ENCODE data around the gene RAB3GAP1.
"Not testable (repeated sequence)": the region's sequence is repeated elsewhere in the genome, so short reads cannot be mapped to it uniquely, and the experiment has no call there.

RAB3GAP1 gene

DNA sequence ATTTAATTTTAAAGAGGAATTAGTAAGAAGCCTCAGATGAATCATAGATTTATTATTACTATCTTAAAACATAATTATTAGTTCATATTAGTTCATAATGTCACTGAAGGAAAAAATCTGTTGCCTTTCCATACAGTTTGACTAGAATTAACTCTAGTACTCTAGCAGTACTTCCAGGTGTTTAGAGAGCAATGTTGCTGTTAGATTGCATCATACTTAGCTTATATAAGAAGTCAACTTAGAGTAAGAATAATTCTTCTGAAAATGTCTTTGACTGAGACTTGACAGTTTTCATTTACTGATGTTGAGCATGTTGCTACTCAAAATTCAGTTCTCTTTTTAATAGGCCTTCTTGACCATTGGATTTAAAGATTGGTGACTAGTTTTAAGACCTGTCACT, 4.7 kb downstream of the RAB3GAP1 start:
- DNase-seq: no peak

DNA sequence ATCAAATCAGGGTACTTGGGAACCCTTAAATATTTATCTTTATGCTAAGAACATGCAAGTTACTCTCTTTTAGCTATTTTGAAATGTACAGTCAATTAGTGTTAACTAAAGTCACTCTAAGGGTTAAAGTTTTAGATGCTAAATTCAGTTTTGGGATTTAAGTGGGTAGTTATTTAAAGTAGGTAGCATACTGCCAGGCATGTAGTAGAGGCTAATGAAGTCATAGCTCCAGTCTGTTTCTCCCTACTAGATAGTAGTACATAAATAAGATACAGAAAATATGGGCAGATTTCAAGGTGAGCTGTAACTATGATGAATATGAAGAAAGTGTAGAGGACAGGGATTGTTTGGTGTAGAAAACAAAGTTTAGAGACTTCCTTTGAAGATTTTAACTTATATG, 7.5 kb downstream of the RAB3GAP1 start:
- DNase-seq: no peak

DNA sequence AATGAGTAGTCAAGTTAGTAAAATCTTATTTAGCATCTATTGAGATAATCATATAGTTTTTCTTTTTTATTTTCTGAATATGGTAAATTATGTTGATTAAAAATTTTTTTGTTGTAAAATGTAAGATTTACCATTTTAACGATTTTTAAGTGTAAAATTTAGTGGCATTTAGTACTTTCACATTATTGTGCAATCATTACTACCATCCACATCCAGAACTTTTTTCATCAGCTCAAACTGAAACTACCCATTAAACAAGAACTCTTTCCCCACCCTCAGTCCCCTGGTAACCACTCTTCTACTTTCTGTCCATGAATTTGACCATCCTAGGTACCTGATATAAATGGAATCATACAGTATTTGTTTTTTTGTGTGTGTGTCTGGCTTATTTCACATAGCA, 11.1 kb downstream of the RAB3GAP1 start:
- DNase-seq: peak; percentile 34

DNA sequence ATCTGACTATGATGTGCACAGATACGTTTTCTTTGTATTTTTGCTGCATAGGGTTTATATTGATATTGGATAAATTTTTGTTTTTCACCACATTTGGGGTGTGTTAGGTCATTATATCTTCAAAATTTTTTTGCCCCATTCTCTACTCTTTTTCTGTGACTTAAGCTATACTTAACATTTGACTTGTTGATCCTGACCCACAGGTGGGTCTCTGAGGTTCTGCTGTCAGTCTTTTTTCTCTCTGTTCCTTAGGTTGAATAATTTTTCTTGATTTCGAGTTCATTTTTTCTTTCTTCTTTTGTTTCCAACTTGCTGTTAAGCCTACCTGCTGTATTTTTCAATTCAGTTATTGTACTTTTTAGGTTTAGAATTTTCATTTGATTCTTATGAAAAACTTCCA, 12.1 kb downstream of the RAB3GAP1 start:
- DNase-seq: no peak

DNA sequence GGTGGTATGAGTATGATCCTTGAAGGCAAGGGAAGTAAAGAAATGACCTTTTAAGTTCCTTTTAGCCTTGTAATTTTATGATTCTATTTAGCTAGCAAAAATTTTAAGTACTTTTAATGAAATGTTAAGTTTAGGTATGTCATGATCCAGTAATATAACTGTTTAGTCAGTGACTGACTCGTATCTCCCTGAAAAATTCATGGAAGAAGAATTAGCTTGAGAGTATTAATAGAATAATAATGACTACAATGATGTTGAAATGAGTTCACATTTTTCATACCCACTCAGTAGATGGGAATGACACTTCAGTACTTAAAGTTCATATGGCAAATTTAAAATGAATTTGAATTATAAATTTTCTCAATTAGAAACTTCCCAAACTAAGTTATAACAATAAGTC, 14.6 kb downstream of the RAB3GAP1 start:
- DNase-seq: no peak

DNA sequence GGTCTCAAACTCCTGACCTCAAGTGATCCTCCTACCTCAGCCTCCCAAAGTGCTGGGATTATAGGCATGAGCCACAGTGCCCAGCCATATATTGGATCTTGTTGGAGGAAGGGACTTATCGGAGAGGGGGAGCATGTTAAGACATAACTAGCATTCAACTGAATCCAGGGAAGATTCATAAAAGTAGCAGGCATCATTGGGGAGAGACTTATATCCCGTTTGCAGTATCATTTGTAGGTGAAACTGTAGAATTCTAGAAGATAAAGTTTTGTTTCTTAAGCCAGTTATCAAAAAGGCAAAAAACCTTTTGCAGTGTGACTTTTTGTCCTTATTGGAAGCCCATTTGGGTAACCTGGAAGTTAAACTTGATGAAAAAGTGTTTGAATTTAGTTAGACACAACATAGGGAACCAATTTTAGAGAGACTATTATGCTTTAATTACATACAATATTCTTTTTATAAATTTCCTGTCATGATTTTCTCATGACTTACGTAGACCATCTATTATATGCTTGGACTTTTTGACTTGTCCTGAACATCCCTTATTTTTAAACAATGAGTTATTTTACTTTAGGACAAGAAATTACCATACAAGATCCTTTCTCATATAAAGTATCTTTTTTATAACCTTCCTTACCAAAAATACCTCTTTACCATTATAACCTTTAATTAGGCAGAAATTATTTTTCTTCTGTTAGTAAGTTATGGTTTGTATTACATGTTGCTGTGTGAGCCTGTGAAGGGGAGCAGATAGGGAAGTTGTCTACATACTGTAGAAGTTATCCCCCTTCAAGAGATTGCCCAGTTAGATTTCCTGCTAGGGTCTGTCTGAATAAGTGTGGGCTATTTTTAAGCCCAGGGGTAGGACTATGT, 20.3 kb downstream of the RAB3GAP1 start:
- DNase-seq: no peak

DNA sequence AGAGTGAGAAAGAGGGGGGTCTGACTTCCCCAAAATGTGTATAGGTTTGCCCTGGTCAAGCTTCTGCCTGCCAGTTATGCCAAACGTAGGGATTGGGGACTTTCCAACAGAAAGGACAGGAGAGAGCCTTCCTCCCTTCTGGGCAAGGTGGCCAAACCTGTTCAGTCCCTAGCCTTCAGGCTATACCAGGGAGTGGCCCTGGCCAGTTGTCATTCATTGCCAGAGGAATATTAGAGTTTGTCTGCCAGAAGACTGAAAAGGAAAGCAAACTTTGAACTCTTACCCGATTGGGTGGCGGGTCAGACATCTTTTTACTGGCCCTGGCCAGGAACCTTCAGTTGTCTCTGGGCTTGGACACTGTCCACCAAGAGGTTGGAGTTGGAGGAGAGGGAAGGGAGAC, 22.1 kb downstream of the RAB3GAP1 start:
- no peak for DNase-seq

DNA sequence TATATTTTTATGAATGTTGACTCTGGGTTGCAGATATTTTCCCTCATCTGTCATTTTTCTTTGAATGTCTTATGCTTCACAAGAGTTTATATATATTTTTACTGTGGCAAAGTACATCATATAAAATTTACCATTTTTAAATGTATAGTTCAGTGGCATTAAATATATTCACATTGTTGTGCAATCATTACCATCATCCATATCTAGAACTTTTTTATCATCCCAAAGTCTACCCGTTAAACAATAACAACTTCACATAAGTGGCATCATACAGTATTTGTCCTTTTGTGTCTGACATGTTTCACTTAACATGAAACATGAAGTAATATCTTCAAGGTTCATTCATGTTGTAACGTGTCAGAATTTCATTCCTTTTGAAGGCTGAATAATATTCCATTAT, 24.5 kb downstream of the RAB3GAP1 start:
- DNase-seq: no peak

DNA sequence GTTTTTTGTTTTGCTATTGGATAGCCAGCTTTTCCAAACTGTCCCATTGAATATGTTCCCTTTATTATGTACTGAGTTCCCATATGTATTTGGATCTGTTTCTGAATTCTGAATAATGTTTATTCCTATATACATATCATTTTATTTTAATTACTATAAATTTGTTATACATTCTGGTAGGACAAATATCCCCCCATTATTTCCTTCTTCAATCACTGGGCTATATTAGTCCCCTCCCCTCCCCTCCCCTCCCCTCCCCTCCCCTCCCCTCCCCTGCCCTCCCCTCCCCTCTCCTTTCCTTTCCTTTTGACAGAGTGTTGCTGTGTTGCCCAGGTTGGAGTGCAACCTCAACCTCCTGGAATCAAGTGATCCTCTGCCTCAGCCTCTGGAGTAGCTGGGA, 26.3 kb downstream of the RAB3GAP1 start:
- DNase-seq: no peak

DNA sequence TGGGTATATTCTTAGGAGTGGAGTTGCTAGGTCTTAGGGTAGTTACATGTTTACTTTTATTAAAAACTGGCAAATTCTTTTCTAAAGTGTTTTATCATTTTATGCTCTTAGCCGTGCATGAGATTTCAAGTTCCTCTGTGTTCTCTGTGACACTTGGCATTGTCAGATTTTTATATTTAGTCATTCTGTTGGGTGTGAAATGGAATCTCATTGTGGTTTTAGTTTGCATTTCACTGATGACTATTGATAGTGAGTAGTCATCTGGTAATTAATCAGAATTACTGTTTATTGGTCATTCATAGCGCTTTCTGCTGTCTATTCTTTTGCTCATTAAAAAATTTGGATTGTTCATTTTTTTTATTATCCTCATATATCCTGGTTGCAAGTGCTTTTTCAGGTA, 34.1 kb downstream of the RAB3GAP1 start:
- DNase-seq: no peak

DNA sequence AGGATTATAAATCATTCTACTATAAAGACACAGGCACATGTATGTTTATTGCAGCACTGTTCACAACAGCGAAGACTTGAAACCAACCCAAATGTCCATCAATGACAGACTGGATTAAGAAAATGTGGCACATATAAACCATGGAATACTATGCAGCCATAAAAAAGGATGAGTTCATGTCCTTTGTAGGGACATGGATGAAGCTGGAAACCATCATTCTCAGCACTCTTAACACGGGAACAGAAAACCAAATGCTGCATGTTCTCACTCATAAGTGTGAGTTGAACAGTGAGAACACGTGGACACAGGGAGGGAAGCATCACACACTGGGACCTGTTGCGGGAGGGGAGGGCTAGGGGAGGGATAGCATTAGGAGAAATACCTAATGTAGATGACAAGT, 37.5 kb downstream of the RAB3GAP1 start:
- DNase-seq: not testable (repeated sequence)

DNA sequence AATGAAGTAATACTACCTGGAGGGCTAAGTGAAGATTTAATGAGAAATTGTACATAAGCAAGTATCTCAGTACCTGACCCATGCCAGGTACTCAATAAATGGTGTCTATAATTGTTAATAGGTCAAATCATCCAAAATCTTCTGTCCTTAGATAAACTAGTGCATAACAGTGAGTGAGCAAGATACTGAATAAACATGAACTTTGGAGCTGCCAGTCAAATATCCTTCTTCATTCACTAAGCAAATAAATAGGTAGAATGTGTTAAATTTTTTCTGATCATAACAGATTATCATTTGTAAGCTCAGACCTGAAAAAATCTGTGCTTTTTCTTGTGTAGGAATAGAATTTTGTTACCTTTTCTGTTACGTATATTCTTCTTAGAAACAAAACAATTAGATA, 39.6 kb downstream of the RAB3GAP1 start:
- DNase-seq: no peak

DNA sequence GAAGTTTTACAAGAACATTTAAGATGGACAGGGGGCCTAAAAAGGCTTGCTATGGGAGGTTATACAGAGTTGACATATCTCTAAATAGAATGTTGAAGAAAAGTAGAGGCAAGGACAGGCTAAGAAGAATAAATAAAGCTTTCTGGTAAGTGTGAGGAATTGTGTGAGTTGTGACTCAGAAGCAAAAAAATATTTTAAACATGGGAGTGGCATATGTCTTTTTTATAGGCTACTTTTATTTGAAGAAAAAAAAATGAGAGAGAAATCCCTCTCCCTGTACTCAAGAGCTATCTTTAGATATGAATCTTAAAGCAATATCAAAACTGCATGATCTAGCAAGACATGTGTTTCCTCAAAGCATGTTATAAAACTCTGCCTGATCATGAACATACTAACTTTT, 41.1 kb downstream of the RAB3GAP1 start:
- DNase-seq: no peak

DNA sequence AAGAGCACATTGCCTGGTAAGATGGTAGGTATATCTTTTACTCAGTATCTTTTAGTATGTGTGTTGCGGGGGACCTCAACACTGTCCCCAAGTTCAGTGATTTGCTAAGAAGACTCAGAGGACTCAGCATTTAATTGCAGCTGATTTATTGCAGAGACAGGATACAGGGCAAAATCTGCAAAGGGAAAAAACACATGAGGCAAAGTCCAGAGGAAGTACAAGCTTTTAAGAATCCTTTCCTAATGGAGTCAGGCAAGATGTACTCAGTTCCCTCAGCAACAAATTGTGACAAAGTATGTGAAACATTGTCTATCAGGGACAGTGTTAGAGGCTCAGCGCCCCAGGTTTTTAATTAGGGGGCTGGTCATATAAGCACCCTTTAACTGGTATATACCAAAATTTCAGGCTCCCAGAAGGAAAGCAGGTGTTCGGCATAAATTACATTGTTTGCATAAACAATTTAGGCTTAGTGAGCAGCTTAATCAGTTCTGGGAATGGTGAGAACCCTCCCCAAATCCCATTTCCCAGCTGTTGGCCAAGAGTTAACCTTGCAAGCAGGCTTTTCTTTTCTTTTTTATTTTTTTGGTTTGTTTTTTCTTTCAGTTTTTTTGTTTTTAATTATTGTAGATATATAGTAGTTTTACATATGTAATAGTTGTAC, 41.7 kb downstream of the RAB3GAP1 start:
- no peak for DNase-seq

DNA sequence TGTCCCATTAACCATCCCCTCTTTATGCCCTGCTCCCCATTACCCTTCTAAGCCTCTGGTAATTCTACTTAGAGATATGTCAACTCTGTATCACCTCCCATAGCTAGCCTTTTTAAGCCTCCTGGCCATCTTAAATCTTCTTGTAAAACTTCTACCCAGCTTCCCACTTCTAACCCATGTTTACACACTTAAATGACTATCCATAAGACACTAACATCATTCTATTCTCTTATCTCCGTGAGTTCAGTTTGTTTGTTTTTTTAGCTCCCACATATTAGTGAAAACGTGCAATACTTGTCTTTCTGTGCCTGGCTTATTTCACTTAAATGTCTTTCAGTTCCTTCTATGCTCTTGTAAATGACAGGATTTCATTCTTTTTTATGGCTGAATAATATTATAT, 42.4 kb downstream of the RAB3GAP1 start:
- DNase-seq: no peak

DNA sequence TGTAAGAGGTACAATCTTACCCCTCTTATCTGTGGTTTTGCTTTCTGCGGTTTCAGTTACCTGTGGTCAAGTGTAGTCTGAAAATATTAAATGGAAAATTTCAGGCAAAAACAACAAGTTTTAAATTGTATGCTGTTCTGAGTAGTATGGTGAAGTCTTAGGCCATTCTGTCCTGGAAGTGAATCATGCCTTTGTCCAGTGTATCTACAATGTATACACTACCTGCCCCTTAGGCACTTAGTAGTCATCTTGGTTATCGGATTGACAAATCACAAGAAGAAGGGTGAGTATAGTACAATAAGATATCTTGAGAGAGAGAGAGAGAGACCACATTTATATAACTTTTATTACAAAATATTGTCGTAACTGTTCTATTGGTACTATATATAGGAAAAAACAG, 43.5 kb downstream of the RAB3GAP1 start:
- DNase-seq: no peak

DNA sequence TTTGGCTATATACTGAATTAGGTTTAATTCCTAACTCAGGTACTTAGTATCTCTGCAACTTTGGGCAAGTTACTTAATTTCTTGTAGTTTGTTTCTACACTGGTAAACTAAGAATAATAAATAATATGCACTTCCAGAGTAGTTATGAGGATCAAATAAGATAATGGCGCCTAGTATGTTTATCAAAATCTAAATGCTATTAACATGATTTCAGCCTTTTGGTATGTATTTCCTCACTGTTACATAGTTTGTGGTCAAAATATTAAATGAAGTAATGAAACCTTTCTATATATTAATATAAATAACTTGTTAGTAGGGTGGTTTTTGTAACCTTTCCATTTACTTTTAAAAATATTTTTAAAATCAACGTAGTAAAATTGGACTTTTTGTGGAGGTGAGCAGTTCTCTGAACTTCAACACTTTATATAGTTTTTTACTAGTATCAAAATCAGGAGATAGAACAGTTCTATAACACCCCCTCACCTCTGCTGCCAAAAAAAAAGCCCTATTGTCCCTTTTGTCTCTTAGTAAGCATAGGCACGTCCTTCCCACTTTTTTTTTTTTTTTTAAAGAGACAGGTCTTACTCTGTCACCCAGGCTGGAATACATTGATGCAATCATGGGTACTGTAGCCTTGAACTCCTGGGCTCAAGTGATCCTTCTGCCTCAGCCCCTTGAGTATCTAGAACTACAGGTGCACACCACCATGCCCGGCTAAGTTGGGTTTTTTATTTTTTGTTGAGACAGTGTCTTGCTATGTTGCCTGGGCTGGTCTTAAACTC, 44.8 kb downstream of the RAB3GAP1 start:
- no peak for DNase-seq

DNA sequence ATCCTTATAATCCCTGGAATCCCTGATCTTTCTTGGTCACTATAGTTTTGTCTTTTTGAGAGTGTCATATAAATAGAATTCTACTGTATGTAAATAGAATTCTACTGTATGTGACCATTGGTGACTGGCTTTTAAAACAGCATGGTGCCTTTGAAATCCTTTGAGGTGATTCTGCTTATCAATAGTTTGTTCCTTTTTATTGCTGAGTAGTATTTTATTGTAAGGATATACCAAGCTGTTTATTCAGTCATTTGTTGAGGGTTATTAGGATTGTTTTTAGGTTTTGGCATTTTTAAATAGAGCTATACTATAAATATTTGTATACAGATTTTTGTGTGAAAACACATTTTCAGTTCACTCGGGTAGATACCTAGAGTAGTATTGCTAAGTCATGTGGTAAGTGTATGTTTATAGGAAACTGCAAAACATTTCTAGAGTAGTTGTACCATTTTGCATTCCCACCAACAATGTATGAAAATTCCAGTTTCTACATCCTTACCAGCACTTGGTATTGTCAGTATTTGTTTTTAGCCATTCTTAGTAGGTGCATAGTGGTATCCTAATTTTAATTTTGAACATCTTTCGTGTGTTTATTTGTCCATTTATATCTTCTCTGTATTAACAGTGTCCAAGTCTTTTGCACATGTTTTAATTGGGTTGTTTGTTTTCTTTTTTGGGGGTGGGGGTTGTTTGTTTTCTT, 45.6 kb downstream of the RAB3GAP1 start:
- DNase-seq: no peak

DNA sequence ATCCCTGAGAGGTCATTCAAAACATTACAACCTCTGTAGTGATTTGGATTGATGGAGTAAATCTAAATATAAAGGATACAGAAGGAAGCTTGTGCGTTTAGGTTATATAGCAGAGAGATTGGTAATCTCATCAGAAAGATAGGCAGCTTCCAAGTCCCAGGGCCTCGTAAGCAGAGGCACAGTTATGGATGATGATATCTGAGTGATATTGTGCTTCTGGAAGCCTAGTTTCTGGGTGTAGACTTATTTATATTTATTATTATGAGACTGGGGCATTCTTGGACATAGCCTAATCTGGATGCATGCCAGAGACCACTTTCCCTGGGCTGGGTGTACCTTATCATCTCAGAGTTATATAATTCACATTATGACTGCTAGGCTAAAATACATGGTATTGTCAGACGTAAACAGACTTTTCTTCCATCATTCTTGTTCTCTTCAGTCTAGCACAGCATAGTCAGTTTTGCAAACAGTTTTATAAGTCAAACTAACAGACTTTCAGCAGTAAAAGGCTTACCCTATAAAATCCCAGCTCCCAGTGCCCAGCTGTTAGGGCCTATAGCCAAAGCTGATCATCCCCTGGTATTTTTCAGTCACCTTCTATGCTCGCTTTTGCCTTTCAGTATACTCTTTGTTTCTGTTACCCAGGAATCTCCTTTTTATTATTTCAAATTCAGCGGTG, 47.9 kb downstream of the RAB3GAP1 start:
- no peak for DNase-seq

DNA sequence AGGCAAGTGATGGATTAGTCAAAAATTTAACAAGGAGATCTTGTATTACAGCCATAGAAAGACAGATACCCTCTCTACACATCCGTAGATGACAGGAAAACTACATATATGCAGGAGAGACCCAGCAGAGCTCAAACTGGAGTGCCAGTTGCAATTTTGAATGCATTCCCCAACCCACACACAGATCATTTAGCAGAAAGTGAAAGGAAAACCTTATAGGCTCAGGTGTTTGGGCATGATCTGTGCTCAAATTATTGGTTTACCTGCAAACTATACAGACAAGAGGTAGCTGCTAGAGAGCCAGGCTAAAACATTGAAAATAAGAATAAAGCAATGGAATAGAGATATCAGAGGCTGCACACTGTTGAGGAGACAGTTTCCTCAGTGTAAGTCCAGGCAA, 51.8 kb downstream of the RAB3GAP1 start:
- DNase-seq: no peak

DNA sequence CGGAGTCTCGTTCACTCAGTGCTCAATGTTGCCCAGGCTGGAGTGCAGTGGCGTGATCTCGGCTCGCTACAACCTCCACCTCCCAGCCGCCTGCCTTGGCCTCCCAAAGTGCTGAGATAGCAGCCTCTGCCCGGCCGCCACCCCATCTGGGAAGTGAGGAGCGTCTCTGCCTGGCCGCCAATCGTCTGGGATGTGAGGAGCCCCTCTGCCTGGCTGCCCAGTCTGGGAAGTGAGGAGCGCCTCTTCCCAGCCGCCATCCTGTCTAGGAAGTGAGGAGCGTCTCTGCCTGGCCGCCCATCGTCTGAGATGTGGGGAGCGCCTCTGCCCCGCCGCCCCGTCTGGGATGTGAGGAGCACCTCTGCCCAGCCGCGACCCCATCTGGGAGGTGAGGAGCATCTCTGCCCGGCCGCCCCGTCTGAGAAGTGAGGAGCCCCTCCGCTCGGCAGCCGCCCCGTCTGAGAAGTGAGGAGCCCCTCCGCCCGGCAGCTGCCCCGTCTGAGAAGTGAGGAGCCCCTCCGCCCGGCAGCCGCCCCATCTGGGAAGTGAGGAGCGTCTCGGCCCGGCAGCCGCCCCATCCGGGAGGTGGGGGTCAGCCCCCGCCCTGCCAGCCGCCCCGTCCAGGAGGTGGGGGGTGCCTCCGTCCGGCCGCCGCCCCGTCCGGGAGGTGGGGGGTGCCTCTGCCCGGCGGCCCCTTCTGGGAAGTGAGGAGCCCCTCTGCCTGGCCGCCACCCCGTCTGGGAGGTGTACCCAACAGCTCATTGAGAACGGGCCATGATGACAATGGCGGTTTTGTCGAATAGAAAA, 53.6 kb downstream of the RAB3GAP1 start:
- DNase-seq: not testable (repeated sequence)

DNA sequence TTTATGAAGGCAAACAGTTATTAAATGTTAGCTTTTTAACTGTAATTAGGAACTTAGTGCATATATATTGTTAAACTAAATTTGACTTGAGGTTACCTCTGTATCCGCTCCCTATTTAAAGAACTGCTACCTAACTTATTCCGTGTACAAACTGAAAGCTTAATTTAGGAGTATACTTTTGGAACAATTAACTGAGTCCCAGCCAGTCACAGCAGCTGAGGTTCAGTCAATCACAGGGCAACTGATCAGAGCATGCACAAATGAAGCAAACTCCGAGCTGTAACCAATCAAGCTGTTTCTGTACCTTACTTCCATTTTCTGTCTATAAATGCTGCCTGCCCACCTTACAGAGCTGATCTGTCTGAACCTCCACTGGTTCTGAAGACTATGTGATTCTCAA, 61.2 kb downstream of the RAB3GAP1 start:
- no peak for DNase-seq

Data from MV-4-11 (cell line).